Measurements from ENCODE around the gene HMGN2. TPM values are rescaled to one million over a fixed set of nuclear protein-coding genes. Genes with fewer than 3 reads are reported as not detected.
A peak's percentile ranks its signal among the peaks of the same experiment; 100 is the strongest.

Gene HMGN2
- total RNA-seq, 1 donor from 2014 or later: 1,041 TPM

GRCh38 chr1:26459148-26459547 lies 13.1 kb upstream of the HMGN2 start:
- Mint-ChIP-seq H3K27me3 (ENCODE audit: low read depth) (no peaks in the 10 kb centered on the region), H3K4me3 (no peak overlapping the region), H3K27ac (ENCODE audit: unreplicated experiment) (no peak overlapping the region), H3K36me3 (ENCODE audit: low read depth) (peaks cover 6% of the 10 kb centered on the region), H3K9me3 (no peaks in the 10 kb centered on the region), H3K4me1 (no peaks in the 10 kb centered on the region)
- DNase-seq (ENCODE audit: low read depth, low spot score): no peak
- no peak for TF ChIP-seq CTCF (conservative IDR thresholded peaks at IDR 0.05)

- Mint-ChIP-seq H3K27ac (ENCODE audit: unreplicated experiment) (no peak overlapping the region), H3K9me3 (no peaks in the 10 kb centered on the region), H3K4me3 (no peak overlapping the region), H3K36me3 (ENCODE audit: low read depth) (peaks cover 7% of the 10 kb centered on the region), H3K4me1 (no peaks in the 10 kb centered on the region), H3K27me3 (ENCODE audit: low read depth) (no peaks in the 10 kb centered on the region)
- DNase-seq (ENCODE audit: low read depth, low spot score): no peak
- TF ChIP-seq CTCF (conservative IDR thresholded peaks at IDR 0.05): no peak
These were observed 12.6 kb upstream of the HMGN2 start for GRCh38 chr1:26459573-26460031.

DNA sequence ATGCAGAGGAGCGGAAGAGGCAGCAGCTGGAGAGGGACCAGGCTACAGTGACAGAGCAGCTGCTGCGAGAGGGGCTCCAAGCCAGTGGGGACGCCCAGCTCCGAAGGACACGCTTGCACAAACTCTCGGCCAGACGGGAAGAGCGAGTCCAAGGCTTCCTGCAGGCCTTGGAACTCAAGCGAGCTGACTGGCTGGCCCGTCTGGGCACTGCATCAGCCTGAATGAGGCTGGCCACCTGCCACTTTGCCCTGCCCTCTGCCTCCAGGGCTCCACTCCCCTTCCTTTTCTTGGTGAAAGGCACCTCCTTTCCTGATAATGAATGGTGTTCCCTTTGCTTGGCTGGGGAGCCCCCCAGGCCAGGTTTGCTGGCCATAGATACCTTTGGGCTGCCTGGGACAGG lies 3.3 kb upstream of the HMGN2 start:
- Mint-ChIP-seq H3K36me3 (ENCODE audit: low read depth) (peaks cover 19% of the 10 kb centered on the region), H3K27me3 (ENCODE audit: low read depth) (peaks cover 12% of the 10 kb centered on the region), H3K4me1 (peaks cover 49% of the 10 kb centered on the region), H3K4me3 (peak overlapping the region; percentile 99), H3K27ac (ENCODE audit: unreplicated experiment) (no peak overlapping the region), H3K9me3 (no peaks in the 10 kb centered on the region)
- TF ChIP-seq CTCF (conservative IDR thresholded peaks at IDR 0.05): no peak
- no peak for DNase-seq (ENCODE audit: low read depth, low spot score)

GRCh38 chr1:26469558-26469957 lies 2.7 kb upstream of the HMGN2 start:
- no peak for TF ChIP-seq CTCF (conservative IDR thresholded peaks at IDR 0.05)
- Mint-ChIP-seq H3K9me3 (no peaks in the 10 kb centered on the region), H3K27me3 (ENCODE audit: low read depth) (peaks cover 12% of the 10 kb centered on the region), H3K4me3 (peak overlapping the region; percentile 99), H3K27ac (ENCODE audit: unreplicated experiment) (no peak overlapping the region), H3K36me3 (ENCODE audit: low read depth) (peaks cover 25% of the 10 kb centered on the region), H3K4me1 (peaks cover 55% of the 10 kb centered on the region)
- DNase-seq (ENCODE audit: low read depth, low spot score): no peak

GRCh38 chr1:26470878-26471497 lies 1.3 kb upstream of the HMGN2 start:
- peak overlapping the region; percentile 23 for H3K27ac Mint-ChIP-seq (ENCODE audit: unreplicated experiment)
- H3K4me1 Mint-ChIP-seq: peaks cover 63% of the 10 kb centered on the region
- no peaks in the 10 kb centered on the region for H3K9me3 Mint-ChIP-seq
- peak overlapping the region; percentile 99 for H3K4me3 Mint-ChIP-seq
- peaks cover 29% of the 10 kb centered on the region for H3K36me3 Mint-ChIP-seq (ENCODE audit: low read depth)
- DNase-seq (ENCODE audit: low read depth, low spot score): no peak
- no peak for TF ChIP-seq CTCF (conservative IDR thresholded peaks at IDR 0.05)
- H3K27me3 Mint-ChIP-seq (ENCODE audit: low read depth): peaks cover 12% of the 10 kb centered on the region
